Keratinocyte (primary cell): ENCODE measurements around the gene PJA2.

ENCODE experiments used
- EZH2 ChIP-seq: IDR thresholded peaks from one replicate; pipeline ENCODE4 v1.6.1; 2012; ENCODE audit warnings: inconsistent platforms, mild to moderate bottlenecking, low read length, moderate library complexity
- TF ChIP-seq, protein P1 (sequence below), 3 experiments: IDR thresholded peaks in 1 of 3; conservative IDR thresholded peaks in 1 of 3; optimal IDR thresholded peaks in 1 of 3; 2 replicates in 2 of 3; 3 replicates in 1 of 3; pipeline versions ENCODE3 to v1.5.1; 2011; ENCODE audit warnings: low read length in 3 of 3, mild to moderate bottlenecking in 3 of 3, moderate library complexity in 2 of 3, control low read depth in 1 of 3, inconsistent platforms in 1 of 3; ENCODE audit not compliant: insufficient read depth in 2 of 3; ENCODE audit errors: extremely low read depth in 1 of 3

DNA sequence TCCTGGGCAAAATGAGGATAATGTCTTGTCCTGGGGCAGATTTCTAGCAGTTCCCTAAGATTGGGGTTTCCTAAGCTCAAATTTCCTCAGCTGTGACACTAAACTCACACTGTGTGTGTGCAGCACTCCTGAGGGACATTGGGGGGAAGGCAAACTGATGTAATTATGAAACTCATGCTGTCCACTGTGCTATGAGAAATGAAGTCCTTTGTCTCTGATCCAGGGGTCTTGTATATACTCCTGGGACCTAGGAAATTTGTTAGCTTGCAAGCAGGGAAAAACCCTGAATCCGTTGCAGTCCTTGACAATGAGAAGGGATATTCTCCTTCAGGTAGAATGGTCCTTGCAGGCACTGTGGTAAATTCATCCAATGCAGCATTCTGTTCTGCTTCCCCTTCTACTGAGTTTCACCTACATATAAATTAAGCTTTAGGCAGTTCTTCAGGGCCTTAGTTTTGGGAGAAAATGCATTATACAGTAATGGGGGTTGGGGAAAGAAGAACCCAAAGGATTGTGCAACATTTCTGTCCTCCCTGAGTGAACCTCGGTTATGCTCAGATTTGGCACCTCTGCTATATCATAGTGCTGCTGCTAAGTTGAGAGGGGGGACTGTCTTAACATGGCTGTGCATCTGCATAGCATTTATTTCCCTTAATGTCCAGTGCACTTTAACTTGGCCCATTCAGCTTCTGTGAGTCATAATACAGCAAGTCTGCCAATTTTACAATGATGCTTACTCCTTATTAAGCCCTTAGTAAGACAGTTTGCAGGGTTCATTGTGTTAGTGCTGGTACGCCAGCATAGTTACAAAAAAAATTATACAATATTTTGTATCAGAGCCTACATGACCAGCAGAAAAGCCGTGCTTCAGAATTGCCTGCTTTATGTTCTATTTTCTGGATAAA is 80.2 kb downstream of the PJA2 start:
- TF ChIP-seq, protein P1, sequence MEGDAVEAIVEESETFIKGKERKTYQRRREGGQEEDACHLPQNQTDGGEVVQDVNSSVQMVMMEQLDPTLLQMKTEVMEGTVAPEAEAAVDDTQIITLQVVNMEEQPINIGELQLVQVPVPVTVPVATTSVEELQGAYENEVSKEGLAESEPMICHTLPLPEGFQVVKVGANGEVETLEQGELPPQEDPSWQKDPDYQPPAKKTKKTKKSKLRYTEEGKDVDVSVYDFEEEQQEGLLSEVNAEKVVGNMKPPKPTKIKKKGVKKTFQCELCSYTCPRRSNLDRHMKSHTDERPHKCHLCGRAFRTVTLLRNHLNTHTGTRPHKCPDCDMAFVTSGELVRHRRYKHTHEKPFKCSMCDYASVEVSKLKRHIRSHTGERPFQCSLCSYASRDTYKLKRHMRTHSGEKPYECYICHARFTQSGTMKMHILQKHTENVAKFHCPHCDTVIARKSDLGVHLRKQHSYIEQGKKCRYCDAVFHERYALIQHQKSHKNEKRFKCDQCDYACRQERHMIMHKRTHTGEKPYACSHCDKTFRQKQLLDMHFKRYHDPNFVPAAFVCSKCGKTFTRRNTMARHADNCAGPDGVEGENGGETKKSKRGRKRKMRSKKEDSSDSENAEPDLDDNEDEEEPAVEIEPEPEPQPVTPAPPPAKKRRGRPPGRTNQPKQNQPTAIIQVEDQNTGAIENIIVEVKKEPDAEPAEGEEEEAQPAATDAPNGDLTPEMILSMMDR (optimal IDR thresholded peaks at IDR 0.05 in 1 of 3, IDR thresholded peaks at IDR 0.05 in 1 of 3, conservative IDR thresholded peaks at IDR 0.05 in 1 of 3; ENCODE audit: extremely low read depth in 1 of 3, insufficient read depth in 2 of 3, low read length in 3 of 3), result no peak
- no peak for TF ChIP-seq EZH2
